Activated CD4-positive, alpha-beta T cell treated with anti-CD3 and anti-CD28 coated beads for 36 hours (primary cell): Measurements from ENCODE around the gene VPS4B. TPM values are rescaled to one million over a fixed set of nuclear protein-coding genes. Genes with fewer than 3 reads are reported as not detected.

Source experiments
- ATAC-seq: fragments of 200-7000 bp; cut with Tn5 transposase; one replicate; pipeline ENCODE4 v1.10.0; 2021; ENCODE audit warnings: mild to moderate bottlenecking, moderate library complexity
- CTCF ChIA-PET: fragments of 350-600 bp; sonication (Branson Sonifier 250); formaldehyde crosslinking; loops from one replicate; lab custom pipeline; 2021; ENCODE audit warnings: antibody characterized with exemption; lab: Charles Lee
- POLR2A ChIA-PET: fragments of 350-600 bp; sonication (Branson Sonifier 250); formaldehyde crosslinking; loops from one replicate; lab custom pipeline; 2021; ENCODE audit warnings: antibody characterized with exemption, inconsistent platforms; lab: Charles Lee
- DNase-seq: peaks from one replicate; pipeline ENCODE4 v3.0.0-alpha.2; 2020
- H3K27ac Mint-ChIP-seq: one replicate; pipeline ENCODE4 v1.8.0; 2021; ENCODE audit warnings: mixed read lengths
- H3K27me3 Mint-ChIP-seq: one replicate; pipeline ENCODE4 v1.8.0; 2021; ENCODE audit warnings: mixed read lengths
- H3K36me3 Mint-ChIP-seq: one replicate; pipeline ENCODE4 v1.8.0; 2021; ENCODE audit warnings: low read depth, mixed read lengths
- H3K4me1 Mint-ChIP-seq: one replicate; pipeline ENCODE4 v1.8.0; 2021; ENCODE audit warnings: mixed read lengths
- H3K4me3 Mint-ChIP-seq: one replicate; pipeline ENCODE4 v1.8.0; 2021; ENCODE audit warnings: mild to moderate bottlenecking, moderate library complexity, mixed read lengths
- H3K9me3 Mint-ChIP-seq: one replicate; pipeline ENCODE4 v1.8.0; 2021; ENCODE audit warnings: low read depth, mixed read lengths
- intact Hi-C, 2 experiments: fragments of 100-400 bp; cut with DNase I in 1 of 2; cut with micrococcal nuclease in 1 of 2; formaldehyde crosslinking; loops; one replicate each; pipeline versions ENCODE4 v1.14.2 to v1.15.1; 2022 to 2024; cut with DNase I, micrococcal nuclease
- total RNA-seq, 2 experiments: library from RNA; stranded (reverse); gene quantifications; one replicate each; pipeline ENCODE4 v1.2.3, GENCODE V29; 2021

Gene VPS4B
- total RNA-seq, 2 experiments from 2014 or later: 40.7 to 48.4 TPM

DNA sequence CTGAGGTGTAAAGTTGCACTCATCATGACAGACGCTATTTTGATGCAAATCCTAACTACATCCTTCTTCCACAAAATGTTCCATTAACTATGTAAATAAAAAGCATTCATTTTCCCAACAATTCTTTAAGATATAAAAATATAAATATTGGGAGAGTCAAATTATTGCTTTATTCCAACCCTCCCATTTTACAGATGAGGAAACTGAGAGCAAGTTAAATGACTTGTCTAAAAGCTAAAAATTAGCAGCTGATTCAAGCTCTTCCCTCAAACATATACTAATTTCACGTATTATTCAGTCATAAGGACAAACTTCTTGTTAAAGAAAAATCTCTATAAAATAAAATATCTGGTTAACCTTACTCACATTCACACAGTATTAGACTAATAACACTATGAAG lies 72.0 kb downstream of the VPS4B start:
- ChIA-PET POLR2A (interaction anchor here (0.6 kb wide), 1 partner anchor 44 kb away, joined by 5 read pairs; no protein-coding TSS in a partner anchor), CTCF (interaction anchor here (1.1 to 3.8 kb wide), 3 partner anchors 9 to 89 kb away, joined by 3 to 27 read pairs (median 13); no protein-coding TSS in a partner anchor)
- intact Hi-C loops: no loop called here
- Mint-ChIP-seq H3K27ac (no peak overlapping the region), H3K4me3 (no peak overlapping the region), H3K4me1 (no peaks in the 10 kb centered on the region), H3K9me3 (no peaks in the 10 kb centered on the region), H3K36me3 (peaks cover 48% of the 10 kb centered on the region), H3K27me3 (no peaks in the 10 kb centered on the region)
- DNase-seq: no peak
- ATAC-seq: no peak

DNA sequence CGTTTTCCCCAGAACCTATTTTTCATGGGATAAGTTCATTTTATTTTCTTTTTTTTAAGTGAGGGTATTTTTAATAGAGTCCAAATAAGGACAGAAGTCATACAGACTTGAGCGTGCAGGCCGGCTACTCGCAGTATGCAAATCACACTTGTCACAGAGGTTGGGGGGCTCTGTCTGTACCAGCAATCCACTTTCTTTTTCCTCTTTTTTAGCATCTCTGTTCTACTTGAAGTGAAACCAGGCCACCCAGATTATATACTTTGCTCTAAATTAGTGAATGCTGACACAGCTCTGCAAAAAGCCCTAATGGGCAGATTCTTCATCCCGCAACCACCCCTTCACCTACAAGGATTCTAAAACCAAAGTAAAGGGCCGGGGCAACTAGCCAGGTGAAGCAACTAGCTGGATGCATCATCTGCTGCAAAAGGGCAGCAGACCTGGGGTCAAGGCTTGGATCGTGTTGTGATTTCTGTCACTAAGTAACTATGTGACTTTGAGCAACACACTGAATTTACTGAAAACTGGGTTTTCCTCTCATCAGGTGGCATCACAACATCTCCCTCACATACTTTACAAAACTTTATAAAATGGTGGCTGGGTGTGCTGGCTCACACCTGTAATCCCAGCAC lies 73.7 kb downstream of the VPS4B start:
- Mint-ChIP-seq H3K36me3 (peaks cover 48% of the 10 kb centered on the region), H3K4me1 (no peaks in the 10 kb centered on the region), H3K27me3 (no peaks in the 10 kb centered on the region), H3K27ac (no peak overlapping the region), H3K4me3 (no peak overlapping the region), H3K9me3 (no peaks in the 10 kb centered on the region)
- ATAC-seq (no peak), DNase-seq (no peak)
- intact Hi-C loops: no loop called here
- POLR2A ChIA-PET: no interaction called here
- CTCF ChIA-PET: interaction anchor here (0.7 to 3.7 kb wide), 3 partner anchors 41 to 91 kb away, joined by 3 to 13 read pairs (median 3); no protein-coding TSS in a partner anchor

DNA sequence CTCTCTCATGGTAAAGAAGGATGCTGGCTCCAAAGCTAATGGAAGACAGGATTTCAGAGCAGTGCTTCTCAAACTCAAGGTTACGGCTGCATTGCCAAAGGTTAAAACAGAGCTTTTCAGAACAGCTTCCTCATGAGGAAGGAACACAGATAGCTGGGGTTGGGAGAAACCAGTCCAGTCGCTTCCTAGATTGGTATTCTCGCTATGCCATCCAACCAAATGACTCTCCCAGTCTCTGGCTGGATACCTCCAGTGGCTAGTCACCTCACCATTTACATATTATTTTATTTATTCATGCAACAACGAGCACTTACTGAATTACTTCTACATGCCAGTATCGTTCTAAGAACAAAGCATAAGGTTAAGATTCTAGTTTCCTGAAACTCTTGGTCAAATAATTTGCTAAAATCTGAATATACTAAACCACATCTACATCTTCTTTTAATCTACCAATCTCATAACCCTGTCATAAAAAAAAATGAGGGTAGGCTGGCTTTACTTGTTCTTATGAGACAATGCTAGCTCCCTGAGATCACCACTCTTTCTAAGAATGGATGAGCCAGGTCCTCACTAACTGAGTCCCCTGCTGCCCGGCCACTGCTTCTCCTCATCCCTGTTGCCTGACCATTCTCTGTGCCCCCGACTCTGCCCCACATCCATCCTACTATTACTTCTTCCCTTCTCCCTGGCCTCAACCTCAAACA lies 75.6 kb downstream of the VPS4B start:
- Mint-ChIP-seq H3K27ac (no peak overlapping the region), H3K27me3 (no peaks in the 10 kb centered on the region), H3K36me3 (peaks cover 51% of the 10 kb centered on the region), H3K9me3 (no peaks in the 10 kb centered on the region), H3K4me1 (no peaks in the 10 kb centered on the region), H3K4me3 (no peak overlapping the region)
- ChIA-PET POLR2A (no interaction called here), CTCF (interaction anchor here (0.6 to 1.6 kb wide), 2 partner anchors 93 to 385 kb away, joined by 3 to 8 read pairs; no protein-coding TSS in a partner anchor)
- ATAC-seq (no peak), DNase-seq (no peak)
- intact Hi-C loops: no loop called here

DNA sequence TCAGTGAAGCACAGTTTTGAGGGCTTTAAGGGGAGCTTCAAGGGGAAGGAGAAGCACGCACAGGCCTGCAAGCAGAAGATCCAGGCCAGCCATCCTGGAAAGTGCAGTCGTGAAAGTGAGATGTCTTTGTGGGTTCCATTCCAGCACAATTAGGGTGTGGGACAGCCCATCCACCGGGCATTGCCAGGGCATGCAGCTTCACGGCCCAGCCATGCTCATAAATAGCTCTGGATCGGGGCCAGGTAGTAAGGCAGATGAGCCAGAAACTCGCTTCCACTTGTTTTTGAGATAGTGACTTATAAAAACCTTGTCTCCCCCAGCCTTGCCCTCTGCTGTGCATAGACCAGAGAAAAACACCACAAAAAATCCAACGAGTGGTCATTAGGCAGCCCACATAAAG lies 76.2 kb downstream of the VPS4B start:
- POLR2A ChIA-PET: no interaction called here
- H3K27me3 Mint-ChIP-seq: no peaks in the 10 kb centered on the region
- peaks cover 50% of the 10 kb centered on the region for H3K36me3 Mint-ChIP-seq
- H3K4me3 Mint-ChIP-seq: no peak overlapping the region
- DNase-seq (no peak), ATAC-seq (no peak)
- H3K27ac Mint-ChIP-seq: no peak overlapping the region
- no peaks in the 10 kb centered on the region for H3K9me3 Mint-ChIP-seq
- H3K4me1 Mint-ChIP-seq: no peaks in the 10 kb centered on the region
- intact Hi-C loops: no loop called here
- CTCF ChIA-PET: interaction anchor here (1.6 kb wide), 1 partner anchor 93 kb away, joined by 8 read pairs; no protein-coding TSS in a partner anchor

DNA sequence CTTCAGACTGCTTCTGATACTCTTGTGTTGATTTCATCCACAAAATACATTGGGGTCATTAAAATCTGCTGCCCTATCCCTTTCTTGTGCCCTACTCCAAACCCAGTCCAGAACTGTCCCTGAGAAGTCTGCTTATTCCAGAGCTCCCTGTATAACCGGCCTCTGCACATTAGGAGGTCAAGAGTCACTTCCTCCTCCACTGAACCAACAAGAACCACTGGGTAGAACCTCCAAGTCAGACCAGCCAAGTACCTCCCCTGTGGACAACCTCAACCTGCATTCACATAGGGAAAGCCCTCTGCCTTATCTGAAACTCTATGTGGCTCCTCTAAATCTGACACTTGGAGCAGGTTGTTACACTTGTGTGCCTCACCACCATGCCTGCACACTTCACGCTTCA lies 77.4 kb downstream of the VPS4B start:
- no peak for DNase-seq
- no peak overlapping the region for H3K4me3 Mint-ChIP-seq
- ATAC-seq: no peak
- intact Hi-C loops: loop anchor here in 1 of 2 experiments (5.0 kb wide), 2 partner anchors 162 to 232 kb away; no protein-coding TSS in a partner anchor
- ChIA-PET POLR2A (no interaction called here), CTCF (interaction anchor here (6.8 kb wide), 1 partner anchor 95 kb away, joined by 58 read pairs; no protein-coding TSS in a partner anchor)
- H3K4me1 Mint-ChIP-seq: peaks cover 3% of the 10 kb centered on the region
- H3K27me3 Mint-ChIP-seq: no peaks in the 10 kb centered on the region
- peaks cover 55% of the 10 kb centered on the region for H3K36me3 Mint-ChIP-seq
- H3K9me3 Mint-ChIP-seq: no peaks in the 10 kb centered on the region
- H3K27ac Mint-ChIP-seq: no peak overlapping the region

DNA sequence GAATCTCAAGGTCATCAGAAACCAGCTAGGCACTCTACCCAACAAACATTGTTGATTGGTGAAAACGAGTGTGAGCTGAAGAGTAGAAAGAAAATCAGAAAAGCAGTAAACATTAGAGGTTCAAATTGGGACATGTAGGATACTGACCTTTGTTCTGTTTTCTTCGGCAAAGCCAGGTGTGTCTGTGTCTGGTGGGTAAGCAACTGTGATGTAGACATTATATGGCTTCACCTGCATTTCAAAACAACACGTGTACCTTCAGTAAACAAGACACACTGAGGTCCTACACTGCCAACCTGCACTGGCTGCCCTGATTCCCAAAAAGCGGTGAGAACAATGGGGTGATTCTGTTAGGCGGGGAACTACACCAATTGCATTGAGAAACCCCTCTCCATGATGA lies 78.0 kb downstream of the VPS4B start:
- H3K27ac Mint-ChIP-seq: no peak overlapping the region
- CTCF ChIA-PET: interaction anchor here (6.8 kb wide), 1 partner anchor 95 kb away, joined by 58 read pairs; no protein-coding TSS in a partner anchor
- H3K4me3 Mint-ChIP-seq: no peak overlapping the region
- H3K4me1 Mint-ChIP-seq: peaks cover 4% of the 10 kb centered on the region
- POLR2A ChIA-PET: no interaction called here
- ATAC-seq (no peak), DNase-seq (no peak)
- no peaks in the 10 kb centered on the region for H3K27me3 Mint-ChIP-seq
- H3K36me3 Mint-ChIP-seq: peaks cover 57% of the 10 kb centered on the region
- intact Hi-C loops: loop anchor here in 1 of 2 experiments (5.0 kb wide), 2 partner anchors 163 to 233 kb away; no protein-coding TSS in a partner anchor
- H3K9me3 Mint-ChIP-seq: no peaks in the 10 kb centered on the region

DNA sequence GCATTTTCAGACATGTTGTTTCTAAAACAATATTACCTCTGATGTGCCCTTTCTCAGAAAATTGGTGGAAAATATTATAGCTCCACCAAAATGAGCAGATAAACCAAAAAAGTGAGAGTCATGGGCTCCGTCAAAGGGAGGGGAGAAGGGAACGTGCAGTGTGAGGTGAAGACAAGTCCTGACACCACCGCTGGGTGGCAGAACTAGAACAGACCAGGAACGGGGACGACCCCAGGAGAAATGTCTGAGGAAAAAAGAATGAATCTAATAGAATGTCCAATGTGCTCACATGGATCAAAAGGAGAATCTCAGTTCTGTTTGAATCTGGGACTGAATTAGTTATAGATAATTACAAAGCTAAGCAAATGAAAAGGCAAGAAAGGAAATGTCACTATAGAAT lies 80.1 kb downstream of the VPS4B start:
- Mint-ChIP-seq H3K36me3 (peaks cover 57% of the 10 kb centered on the region), H3K4me3 (no peak overlapping the region), H3K4me1 (peaks cover 4% of the 10 kb centered on the region), H3K9me3 (no peaks in the 10 kb centered on the region), H3K27ac (no peak overlapping the region), H3K27me3 (no peaks in the 10 kb centered on the region)
- intact Hi-C loops: loop anchor here (1.0 to 5.0 kb wide), 3 partner anchors 97 to 235 kb away; no protein-coding TSS in a partner anchor
- CTCF ChIA-PET: interaction anchor here (0.6 to 6.8 kb wide), 15 partner anchors 9 to 371 kb away, joined by 3 to 58 read pairs (median 4); no protein-coding TSS in a partner anchor
- POLR2A ChIA-PET: interaction anchor here (0.6 kb wide), 1 partner anchor 185 kb away, joined by 6 read pairs; no protein-coding TSS in a partner anchor
- ATAC-seq (peak; percentile 65), DNase-seq (peak; percentile 61)

DNA sequence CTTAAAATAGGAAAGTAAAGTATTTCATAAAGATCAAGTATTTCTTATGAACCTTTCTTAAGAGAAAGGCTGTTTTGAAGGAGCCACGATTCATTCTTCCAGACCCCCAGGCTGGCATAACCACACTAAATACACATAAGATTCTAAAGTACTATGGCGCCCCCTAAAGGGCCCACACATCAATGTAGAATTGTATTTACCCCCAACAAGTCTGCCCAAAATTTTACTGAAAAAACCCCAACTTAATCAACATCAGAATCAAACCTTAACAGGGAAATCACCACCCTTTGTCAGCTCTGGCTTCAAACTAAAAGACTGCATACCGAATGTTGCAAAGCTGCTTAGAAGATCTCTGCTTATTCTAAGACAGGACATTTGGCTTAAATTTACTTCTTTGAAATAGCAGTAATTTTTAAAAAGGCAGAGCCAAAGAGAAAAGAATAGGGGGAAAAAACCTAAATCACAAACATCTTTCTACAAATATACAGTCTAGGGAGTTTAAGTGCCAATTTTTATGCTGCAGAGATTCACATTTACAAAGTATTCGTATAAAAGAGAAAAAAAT lies 82.3 kb downstream of the VPS4B start:
- H3K9me3 Mint-ChIP-seq: no peaks in the 10 kb centered on the region
- peaks cover 14% of the 10 kb centered on the region for H3K4me1 Mint-ChIP-seq
- H3K4me3 Mint-ChIP-seq: no peak overlapping the region
- H3K36me3 Mint-ChIP-seq: peaks cover 61% of the 10 kb centered on the region
- intact Hi-C loops: loop anchor here (1.0 to 5.0 kb wide), 3 partner anchors 167 to 324 kb away; no protein-coding TSS in a partner anchor
- no peak overlapping the region for H3K27ac Mint-ChIP-seq
- CTCF ChIA-PET: interaction anchor here (0.5 to 6.8 kb wide), 30 partner anchors 8 to 1140 kb away, joined by 3 to 58 read pairs (median 4); no protein-coding TSS in a partner anchor
- POLR2A ChIA-PET: no interaction called here
- peak; percentile 58 for ATAC-seq
- DNase-seq: peak; percentile 67
- H3K27me3 Mint-ChIP-seq: no peaks in the 10 kb centered on the region

Other genes with a start within 250 kb of the VPS4B start
- gene BCL2, start 102.7 kb downstream of the VPS4B start, total RNA-seq: 10 to 100 TPM; 66.0 to 88.9 TPM
- gene KDSR, start 55.3 kb downstream of the VPS4B start, total RNA-seq: 10 to 100 TPM; 72.6 to 78.6 TPM
- gene SERPINB5, start 54.5 kb upstream of the VPS4B start, total RNA-seq: not detected
- gene SERPINB12, start 119.9 kb upstream of the VPS4B start, total RNA-seq: not detected
- not detected for gene SERPINB13, start 164.9 kb upstream of the VPS4B start, total RNA-seq
- not detected for gene SERPINB4, start 221.8 kb upstream of the VPS4B start, total RNA-seq
- not detected for gene SERPINB3, start 239.4 kb upstream of the VPS4B start, total RNA-seq